GM19025 (cell line): ENCODE data around the gene ST8SIA2.

Experiments used
- ATAC-seq: cut with Tn5 transposase; IDR thresholded peaks from one replicate; pipeline ENCODE4 v1.9.1; 2021; ENCODE audit warnings: mild to moderate bottlenecking, low read depth, moderate library complexity; ENCODE audit not compliant: unreplicated experiment

ST8SIA2 gene, protein sequence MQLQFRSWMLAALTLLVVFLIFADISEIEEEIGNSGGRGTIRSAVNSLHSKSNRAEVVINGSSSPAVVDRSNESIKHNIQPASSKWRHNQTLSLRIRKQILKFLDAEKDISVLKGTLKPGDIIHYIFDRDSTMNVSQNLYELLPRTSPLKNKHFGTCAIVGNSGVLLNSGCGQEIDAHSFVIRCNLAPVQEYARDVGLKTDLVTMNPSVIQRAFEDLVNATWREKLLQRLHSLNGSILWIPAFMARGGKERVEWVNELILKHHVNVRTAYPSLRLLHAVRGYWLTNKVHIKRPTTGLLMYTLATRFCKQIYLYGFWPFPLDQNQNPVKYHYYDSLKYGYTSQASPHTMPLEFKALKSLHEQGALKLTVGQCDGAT

DNA sequence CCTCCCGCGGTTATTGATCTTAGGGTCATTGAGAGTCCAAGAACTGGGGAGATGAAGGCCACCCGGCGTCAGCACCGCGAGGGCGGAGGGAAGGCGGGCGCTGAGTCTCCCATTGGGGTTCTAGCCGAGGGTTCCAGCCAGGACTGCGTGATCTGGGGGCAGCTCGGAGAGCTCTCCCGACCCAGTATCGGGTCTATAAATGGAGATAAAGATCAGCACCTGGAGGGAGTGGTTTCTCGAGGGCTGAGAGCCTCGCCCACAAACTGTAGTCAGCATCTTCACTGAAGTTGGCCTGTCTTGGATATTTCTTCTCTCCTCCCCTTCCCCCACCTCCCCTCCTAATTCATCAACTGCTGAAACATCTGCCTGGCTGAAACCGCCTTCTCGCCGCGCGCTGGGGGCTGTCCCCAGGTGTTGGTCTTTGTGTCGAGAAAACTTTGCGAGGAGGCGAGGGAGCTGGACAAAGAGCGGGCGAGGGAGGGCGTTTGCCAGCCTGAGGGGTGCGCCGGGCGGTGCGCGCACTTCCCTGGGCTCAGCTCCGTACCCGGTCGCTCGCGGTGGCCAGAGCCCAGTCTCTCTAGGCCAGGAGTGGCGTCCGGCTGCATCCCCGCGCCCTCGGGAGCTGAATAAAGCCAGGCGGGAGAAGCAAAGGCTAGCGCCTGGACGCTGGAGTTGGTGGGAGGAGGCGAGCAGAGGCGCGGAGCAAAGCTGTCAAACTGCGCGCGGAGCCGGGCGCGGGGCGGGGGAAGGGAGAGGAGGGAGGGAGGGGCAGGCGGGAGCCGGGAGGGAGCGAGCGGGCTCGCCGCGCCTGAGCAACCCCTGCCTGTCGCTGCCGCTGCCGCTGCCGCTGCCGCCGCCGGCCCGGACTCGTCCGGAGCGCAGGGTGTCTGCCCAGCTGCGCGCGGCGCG, at the start of gene ST8SIA2:
TSS of gene ST8SIA2 (plus strand) at position 811 of the 909 bp plus-strand sequence. CDS start 184 bp downstream, outside the sequence.
- no peak for ATAC-seq

DNA sequence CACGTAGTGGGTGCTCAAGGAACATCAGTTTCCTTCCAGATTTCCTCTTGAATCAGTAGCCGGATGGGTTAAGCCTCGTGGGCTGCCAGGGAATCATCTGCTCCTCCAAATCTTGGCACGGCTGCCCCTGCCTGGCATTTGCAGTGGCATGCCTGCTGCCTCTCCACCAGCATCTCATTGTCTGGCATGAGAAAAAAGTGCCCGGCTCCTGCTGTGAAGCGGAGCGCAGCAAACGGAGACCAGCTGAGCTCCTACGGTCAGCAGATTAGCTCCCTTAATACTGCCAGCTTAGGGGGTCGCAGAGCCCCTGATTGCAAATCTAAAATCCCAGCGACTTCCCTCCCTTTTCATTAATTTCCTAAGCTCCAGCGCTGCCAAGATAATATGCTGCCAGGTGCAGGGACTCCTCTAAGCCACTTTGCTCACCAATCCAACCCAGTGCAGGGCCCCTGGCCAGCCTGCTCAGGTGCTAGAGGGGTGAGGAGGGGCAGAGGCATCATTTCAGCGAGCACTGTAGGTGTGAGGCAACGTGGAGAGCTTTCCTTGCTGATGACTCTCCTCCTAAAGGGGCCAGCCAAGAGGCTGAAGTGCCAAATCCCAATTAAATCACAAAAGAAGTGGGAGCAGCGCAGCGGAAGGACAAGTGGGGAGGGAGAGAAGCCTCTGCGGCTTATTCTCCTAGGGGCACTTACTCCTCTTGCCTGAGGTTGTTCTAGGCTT, 49.6 kb upstream of the ST8SIA2 start:
- ATAC-seq: no peak

DNA sequence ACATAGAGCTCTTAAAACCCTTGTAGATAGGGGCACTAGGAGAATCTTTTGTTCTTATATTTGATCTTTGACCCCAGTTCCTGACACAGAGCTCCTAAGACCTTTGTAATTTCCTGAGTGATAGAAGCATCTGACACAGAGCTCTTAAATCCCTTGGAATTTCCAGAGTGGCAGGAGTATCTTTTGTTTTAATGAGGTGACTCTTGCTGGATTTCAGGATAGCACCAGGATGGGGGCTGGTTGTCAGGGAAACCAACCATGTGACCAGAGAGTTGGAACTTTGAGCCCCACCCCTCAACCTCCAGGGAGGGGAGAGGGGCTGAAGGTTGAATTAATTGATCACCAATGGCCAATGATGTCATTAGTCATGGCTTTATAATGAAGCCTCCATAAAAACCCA, 47.6 kb upstream of the ST8SIA2 start:
- no peak for ATAC-seq

DNA sequence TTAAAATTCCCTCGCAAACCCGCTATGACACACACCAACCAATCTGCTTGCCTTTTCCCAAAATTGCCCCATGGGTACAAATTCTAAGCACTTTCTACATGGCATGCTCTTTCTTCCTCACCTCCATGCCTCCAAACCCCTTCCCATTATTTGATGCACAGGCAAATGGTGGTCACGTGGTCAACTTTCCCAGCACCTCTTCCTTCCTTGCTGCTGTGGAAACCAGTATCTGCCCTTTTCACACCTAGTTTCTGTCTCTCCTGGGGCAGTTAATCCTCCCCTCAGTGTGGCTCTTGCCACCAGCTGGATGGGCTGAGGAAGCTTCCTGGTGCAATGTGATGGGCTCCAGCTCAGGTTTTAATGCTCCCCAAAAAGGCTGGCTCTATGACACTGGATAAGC, 38.4 kb upstream of the ST8SIA2 start:
- ATAC-seq: no peak

DNA sequence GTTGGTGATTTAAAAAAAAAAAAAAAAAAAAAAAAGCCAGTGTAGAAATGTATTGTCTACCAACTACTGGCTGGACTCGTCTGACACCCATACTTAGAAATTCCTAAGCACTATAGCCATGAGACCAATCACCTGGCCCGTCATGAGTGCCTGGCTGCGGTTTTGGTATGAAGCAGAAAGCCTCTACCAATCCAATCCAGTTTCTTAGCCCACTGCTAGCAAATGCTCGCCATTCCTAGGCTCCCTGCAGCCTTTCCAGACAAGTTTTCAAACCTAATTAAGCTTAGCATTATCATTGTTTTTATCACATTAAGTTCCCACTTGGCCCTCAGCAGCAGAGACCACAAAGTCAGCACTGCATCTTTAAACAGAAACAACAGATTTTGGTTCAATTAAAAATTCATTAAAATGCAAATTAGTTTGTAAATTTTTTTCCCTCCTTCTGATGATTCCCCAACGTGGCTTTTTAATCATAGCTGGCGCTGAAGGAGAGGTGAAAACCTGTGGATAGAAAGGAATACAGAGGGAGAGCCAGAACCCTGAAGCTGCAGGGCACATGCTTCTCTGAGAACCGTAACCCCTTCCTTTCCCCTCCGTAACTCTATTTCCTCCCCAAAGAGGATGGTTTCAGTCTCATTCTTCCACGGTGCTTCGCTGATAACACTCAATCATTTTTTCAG, 32.2 kb upstream of the ST8SIA2 start:
- ATAC-seq: no peak

DNA sequence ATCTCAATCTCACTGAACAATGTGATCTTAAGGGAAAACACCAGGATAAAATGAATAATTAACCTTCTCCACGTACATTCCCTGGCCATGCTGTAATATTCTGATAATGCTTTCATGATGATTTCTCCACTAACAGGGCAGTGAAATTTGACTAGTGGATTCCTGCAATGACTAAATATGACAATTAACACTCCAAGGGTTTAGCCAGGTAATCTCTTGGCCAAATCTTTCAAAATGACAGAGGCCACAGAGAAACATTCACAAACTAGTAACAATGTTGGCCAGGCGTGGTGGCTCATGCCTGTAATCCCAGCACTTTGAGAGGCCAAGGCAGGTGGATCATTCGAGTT, 31.7 kb upstream of the ST8SIA2 start:
- no peak for ATAC-seq

DNA sequence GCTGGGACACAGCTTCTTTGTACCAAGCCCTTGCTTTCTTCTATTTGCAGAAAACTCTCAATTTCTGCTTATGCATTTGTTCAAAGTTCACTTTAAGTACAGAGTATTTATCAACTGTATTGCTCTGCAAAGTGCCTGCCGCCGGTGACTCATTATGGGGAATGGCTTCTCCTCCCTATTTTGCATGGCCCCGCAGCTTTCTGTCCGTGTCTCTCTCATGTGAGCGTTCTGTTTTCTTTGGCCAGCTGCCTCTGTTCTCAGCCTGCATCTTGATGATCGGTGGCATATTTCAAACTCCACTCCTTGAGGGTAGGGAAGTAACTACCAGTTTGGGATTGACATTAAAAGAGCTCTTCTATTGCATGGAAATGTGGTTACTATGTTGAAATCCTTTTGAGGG, 28.6 kb upstream of the ST8SIA2 start:
- ATAC-seq: no peak

DNA sequence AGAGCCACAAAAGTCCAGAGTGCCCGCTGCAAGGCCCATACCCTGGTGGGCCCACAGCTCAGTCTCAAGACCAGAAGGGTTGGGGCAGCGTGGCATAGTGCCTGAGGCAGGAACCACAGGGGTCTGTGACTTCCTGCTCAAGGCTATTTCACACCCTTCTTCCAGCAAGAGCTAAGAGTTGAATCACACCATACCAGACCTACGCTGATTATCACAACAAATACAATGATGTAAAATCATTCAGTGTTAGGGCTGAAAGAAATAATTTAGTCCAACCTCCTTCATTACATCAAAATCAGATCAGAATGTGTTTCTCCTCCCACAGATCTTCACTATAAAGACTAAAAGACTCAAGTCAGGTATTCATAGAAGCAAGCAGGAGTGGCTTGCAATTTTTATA, 27.8 kb upstream of the ST8SIA2 start:
- no peak for ATAC-seq

DNA sequence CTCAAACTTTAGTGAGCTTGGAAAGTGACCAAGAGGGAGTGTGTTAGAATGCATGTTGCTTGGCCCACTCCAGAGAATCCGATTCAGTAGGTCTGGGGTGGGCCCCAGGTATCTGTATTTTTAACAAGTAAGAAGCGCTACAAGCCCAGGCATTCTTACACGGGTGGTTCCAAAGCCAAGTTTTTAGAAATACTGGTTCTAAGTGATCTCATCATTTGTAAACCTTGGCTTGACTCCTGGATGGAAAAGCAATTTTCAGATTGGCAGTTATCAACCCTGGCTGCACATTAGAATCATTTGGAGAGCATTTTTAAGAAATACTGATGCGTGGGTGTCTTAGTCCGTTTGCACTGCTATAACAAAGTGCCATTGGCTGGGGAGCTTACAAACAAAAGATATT, 27.3 kb upstream of the ST8SIA2 start:
- ATAC-seq: no peak

DNA sequence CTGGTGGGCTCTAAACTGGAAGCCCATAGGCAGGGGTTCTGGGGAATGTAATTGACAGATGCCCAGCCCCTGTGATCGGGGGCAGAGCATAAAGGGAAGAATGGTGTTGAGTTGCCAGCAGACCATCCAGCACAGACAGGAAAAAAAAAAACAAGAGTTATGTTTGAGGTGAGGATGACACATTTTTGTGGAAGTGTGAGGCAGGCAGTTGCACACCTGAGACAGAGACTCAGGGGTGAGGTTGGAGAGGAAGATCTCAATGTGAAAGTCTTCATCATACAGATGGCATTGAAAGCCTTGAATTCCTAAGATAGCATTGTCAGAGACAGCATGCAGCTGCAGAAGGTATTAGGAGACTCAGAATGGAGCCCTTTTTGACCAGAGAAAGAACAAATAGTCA, 18.6 kb upstream of the ST8SIA2 start:
- no peak for ATAC-seq

DNA sequence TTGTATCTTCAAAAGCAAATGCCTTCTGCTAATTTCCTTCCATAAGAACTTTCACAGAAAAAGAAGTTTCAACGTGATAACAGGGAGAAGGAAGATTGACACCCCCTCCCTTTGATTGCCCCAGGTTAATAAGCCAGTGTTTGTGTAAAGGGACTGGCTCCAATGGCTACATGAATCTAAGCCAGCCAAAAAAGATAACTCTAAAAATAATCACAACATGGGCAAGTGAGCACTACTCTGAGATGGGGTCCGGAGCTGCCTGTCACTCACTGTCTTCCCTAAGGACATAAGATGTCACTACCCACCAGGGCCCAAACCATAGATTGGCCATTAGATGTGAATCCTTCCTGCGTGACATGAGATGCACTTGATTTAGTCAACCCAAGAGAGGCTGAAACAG, 17.6 kb upstream of the ST8SIA2 start:
- ATAC-seq: no peak

DNA sequence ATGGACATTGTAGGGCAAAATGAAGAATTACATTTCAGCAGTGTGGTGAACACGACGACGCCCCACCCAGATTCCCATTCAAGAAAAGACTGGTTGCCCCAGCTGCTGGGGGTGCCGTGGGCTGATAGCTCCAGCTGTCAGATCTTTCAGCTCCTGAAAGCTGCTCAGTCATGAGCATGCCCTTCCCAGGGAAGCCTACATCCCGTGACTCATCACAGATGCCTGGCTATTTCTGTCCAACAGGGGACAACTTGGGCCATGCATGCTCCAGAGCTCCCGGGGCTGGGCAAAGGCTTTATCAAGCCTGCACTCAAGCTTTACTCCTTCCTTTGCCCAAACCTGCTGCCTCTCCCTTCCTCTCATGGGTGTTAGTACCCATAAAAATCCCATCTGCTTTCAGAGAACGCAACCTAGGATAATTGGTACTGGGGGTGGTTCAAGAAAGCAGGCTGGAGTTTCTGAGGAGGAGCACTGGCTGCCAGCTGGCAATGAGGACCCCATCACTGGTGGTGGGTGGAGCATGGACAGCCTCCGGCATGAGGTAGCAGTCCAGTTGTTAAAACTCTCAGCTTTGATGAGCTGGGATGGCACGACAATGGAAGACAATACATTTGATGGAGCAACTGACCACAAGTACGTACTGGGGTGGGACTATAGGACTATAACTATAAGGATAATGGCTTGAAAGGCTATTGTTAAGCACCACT, 16.4 kb upstream of the ST8SIA2 start:
- ATAC-seq: no peak

DNA sequence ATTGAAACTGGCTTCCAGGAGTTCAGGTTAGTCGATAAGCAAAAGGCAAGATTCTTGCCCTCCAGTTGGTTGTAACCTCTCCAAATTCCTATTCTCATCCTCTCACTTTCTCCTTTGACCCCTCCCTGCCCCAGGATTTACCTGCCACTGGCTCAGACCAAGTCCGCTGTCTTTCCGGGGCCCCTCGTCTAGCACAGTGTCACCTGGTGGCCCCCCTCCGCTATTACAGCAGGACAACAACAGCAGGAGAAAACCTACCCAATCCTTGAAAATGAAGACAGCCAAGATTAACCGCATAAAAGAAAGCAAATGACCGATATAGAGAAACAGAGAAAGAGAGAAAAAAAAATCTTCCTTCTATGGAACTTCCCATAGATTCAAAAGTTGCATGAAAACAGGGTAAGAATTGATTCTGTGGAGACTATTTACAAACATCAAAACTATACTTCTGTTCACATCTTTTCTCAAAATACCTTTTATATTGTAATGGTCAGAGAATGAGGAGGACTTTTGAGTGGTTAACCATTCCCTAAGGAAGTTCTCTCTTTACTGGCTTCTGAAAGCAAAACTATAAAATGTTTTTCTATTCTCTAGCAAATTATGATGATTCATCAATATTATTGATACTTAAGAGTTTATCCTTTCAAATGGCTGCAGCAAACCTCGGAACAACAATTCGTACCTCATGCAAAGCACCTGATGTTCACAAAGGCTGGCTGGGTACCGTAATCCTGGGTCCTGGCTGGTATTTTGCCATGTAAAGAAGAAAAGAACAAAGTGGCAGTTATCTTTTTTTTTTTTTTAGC, 10.0 kb upstream of the ST8SIA2 start:
- ATAC-seq: no peak

DNA sequence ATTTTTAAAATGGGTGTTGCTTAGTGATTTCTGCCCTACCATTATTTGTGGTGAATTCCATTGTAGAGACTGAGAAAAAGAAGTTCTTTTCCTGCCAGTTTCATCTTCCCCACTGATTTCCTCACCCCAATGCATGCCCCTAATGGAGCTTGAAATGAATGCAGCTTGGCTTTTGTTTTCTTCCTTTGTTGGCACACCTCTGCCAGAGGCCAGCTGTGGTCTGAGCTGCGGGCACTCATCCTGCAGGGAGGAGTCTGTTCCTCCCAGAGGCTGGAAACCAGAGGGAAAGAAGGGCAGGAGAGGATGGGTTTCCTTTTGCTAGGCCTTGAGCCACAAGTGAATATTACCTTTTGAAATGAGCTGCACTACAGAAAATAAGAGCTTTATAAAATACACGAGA, 9.3 kb upstream of the ST8SIA2 start:
- ATAC-seq: no peak

DNA sequence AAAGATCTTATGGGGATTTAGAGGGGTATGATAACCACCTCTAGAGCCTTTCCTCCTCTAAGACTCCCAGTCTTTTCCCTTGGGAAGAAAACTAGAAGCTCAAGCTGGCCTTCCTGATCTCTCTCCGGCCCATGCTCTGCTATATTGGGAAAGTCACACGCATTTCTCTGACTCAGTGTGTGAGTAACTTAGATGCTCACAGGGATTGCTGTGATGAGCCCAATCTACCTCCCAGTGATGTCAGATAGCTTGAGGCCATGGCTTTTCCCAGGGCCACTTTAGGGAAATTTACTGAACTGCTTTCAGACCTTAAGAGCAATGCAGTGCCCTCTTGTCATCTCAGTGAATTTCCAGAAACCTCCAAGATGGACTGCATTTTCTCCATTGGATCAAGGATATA, 8.6 kb upstream of the ST8SIA2 start:
- ATAC-seq: no peak

DNA sequence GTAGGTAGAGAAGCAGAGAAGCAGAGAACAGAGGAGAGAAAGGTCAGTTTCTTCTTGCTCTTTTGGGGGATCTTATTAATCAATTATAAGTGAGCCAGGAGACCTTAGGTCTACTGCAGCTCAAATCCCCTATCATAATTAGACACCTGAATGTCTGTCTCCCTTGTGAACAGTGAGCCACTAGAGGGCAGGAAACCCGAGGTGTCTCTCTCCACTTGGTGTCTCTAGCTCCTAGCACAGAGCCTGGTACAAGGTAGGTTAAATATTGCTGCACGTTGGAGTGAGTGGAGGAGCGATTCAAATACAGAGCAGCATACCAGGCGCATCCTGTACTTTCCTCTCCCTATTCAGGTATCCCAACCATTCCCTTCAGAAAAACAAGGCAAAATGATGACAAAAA, 2.0 kb upstream of the ST8SIA2 start:
- ATAC-seq: no peak

DNA sequence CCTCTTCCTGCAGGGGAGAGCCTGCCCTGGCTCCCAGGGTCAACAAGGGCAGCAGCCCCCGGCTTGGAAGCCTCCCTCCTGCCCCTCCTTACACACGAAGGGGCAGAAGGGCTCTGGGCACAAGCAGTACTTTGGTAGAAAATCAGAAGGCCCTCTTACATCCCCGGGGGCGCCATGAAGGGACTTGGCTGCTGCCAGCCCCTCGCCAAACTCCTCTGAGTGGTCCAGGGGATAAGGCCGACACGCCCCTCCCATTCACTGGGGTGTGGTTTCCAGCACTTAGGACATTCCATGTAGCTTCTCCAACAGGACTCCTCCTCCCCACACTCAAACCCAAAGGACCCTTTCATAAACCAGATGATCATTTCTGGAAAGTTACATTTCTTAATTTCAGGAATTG, 1.2 kb upstream of the ST8SIA2 start:
- ATAC-seq: no peak

DNA sequence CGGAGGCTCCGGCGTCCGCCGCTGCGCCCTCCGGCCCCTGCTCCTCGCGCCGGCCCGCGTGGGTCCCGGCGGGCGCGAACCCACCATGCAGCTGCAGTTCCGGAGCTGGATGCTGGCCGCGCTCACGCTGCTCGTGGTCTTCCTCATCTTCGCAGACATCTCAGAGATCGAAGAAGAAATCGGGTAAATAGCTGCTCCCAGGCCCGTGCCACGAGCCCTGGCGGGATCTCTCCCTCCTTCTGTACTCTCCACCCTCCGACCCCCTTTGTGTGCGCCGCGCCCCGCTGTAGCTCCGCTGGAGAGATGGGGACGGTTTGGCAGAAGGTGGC, 263 bp downstream of the ST8SIA2 start:
- no peak for ATAC-seq

DNA sequence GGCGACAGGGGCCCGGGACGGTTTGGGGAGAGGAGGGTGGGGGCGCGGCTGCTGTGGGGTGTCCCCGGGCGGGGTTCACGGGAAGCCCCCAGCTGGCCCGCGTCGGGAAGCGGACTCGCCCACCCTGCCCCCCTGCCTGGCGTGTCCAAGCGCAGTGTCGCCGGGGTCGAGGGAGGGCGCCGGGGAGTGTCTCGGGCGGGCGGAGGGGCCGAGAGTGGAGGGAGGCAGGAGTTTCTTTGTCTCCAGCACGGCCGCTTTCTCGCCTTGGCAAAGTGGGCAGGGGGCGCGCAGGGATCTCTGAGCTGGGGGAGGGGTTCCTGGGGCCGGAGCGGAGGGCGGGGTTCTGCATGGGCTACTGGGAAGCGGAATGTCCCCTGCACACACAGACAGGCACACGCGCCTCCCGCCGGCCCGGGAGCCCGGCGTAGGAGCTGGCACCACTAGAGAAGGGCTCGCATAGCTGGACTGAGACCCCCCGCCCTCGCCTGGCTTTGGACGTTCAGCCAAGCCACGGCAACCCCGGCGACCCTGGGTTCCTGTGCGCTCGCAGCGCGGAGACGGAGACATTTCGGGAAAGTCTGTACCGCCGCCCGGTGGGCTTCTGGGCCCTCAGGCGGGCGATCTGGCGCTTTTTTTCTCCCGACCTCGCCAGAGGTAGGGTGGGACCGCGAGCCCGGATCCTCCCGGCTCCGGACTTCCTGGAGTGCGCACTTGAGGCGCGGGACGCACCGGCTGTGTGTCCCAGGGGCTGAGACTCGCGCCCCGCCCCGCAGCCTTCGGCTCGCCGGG, 822 bp downstream of the ST8SIA2 start:
- ATAC-seq: no peak
